NOMO-1 (cell line): ENCODE data around the gene GLT1D1.

Experiments used
- DNase-seq, 2 experiments: peaks; one replicate each; lab custom pipeline; 2025; ENCODE audit not compliant: unreplicated experiment in 2 of 2; lab: John Stamatoyannopoulos, UW

The GLT1D1 gene

GRCh38 chr12:128852026-128852698 lies 1.1 kb upstream of the GLT1D1 start:
- DNase-seq: no peak

GRCh38 chr12:128853600-128854197 lies 421 bp downstream of the GLT1D1 start:
- DNase-seq: peak in 1 of 2 experiments; percentile 13

- DNase-seq: no peak
Observed at GRCh38 chr12:128856035-128856790, 2.9 kb downstream of the GLT1D1 start.

- DNase-seq: no peak
Observed at GRCh38 chr12:128856791-128857078, 3.5 kb downstream of the GLT1D1 start.

- DNase-seq: peak; percentile 67 to 87
Observed at GRCh38 chr12:128857133-128857763, 4.0 kb downstream of the GLT1D1 start.

GRCh38 chr12:128859311-128859710 lies 6.0 kb downstream of the GLT1D1 start:
- DNase-seq: no peak

GRCh38 chr12:128861226-128862016 lies 8.1 kb downstream of the GLT1D1 start:
- DNase-seq: no peak

GRCh38 chr12:128863957-128864356 lies 10.7 kb downstream of the GLT1D1 start:
- no peak for DNase-seq

- DNase-seq: no peak
Observed at GRCh38 chr12:128864516-128865186, 11.4 kb downstream of the GLT1D1 start.

GRCh38 chr12:128867466-128867865 lies 14.2 kb downstream of the GLT1D1 start:
- no peak for DNase-seq

- DNase-seq: peak in 1 of 2 experiments; percentile 6
Observed at GRCh38 chr12:128871516-128871892, 18.2 kb downstream of the GLT1D1 start.

- no peak for DNase-seq
Observed at GRCh38 chr12:128872303-128872702, 19.0 kb downstream of the GLT1D1 start.

- no peak for DNase-seq
Observed at GRCh38 chr12:128876559-128876958, 23.3 kb downstream of the GLT1D1 start.

GRCh38 chr12:128879898-128880764 lies 26.9 kb downstream of the GLT1D1 start:
- DNase-seq: no peak

GRCh38 chr12:128891856-128892255 lies 38.6 kb downstream of the GLT1D1 start:
- no peak for DNase-seq

GRCh38 chr12:128903236-128903635 lies 50.0 kb downstream of the GLT1D1 start:
- DNase-seq: no peak

- no peak for DNase-seq
Observed at GRCh38 chr12:128905003-128905544, 51.8 kb downstream of the GLT1D1 start.

- no peak for DNase-seq
Observed at GRCh38 chr12:128906485-128907137, 53.3 kb downstream of the GLT1D1 start.

GRCh38 chr12:128908254-128908653 lies 55.0 kb downstream of the GLT1D1 start:
- DNase-seq: no peak
